ENCODE measurements around the gene PRR20G.

PRR20G gene

GRCh38 chr3:127324076-127324475, 36.2 kb upstream of the PRR20G start:
- TF ChIP-seq, protein P1, sequence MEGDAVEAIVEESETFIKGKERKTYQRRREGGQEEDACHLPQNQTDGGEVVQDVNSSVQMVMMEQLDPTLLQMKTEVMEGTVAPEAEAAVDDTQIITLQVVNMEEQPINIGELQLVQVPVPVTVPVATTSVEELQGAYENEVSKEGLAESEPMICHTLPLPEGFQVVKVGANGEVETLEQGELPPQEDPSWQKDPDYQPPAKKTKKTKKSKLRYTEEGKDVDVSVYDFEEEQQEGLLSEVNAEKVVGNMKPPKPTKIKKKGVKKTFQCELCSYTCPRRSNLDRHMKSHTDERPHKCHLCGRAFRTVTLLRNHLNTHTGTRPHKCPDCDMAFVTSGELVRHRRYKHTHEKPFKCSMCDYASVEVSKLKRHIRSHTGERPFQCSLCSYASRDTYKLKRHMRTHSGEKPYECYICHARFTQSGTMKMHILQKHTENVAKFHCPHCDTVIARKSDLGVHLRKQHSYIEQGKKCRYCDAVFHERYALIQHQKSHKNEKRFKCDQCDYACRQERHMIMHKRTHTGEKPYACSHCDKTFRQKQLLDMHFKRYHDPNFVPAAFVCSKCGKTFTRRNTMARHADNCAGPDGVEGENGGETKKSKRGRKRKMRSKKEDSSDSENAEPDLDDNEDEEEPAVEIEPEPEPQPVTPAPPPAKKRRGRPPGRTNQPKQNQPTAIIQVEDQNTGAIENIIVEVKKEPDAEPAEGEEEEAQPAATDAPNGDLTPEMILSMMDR (IDR thresholded peaks at IDR 0.05; ENCODE audit: low read depth, low read length, poor library complexity, severe bottlenecking): no peak
- TF ChIP-seq EZH2phosphoT487 (IDR thresholded peaks at IDR 0.05; ENCODE audit: borderline replicate concordance, low read length): no peak

GRCh38 chr3:127323581-127323980, 35.7 kb upstream of the PRR20G start:
- no peaks in the 10 kb centered on the region for H3K4me1 ChIP-seq (ENCODE audit: control insufficient read depth, low read length)
- H3K9me2 ChIP-seq (replicated peaks; ENCODE audit: control insufficient read depth, low read length): no peaks in the 10 kb centered on the region
- no peak overlapping the region for H3K4me2 ChIP-seq (ENCODE audit: low read length)
- no peaks in the 10 kb centered on the region for H3K9me3 ChIP-seq (ENCODE audit: control insufficient read depth, insufficient read depth, low read length)
- no peak for TF ChIP-seq EZH2phosphoT487 (IDR thresholded peaks at IDR 0.05; ENCODE audit: borderline replicate concordance, low read length)
- TF ChIP-seq, protein P1 (IDR thresholded peaks at IDR 0.05; ENCODE audit: low read depth, low read length, poor library complexity, severe bottlenecking): no peak
- no peaks in the 10 kb centered on the region for H3K79me2 ChIP-seq (ENCODE audit: control insufficient read depth, low read length)
- H3K27me3 ChIP-seq (ENCODE audit: control insufficient read depth, low read length): no peaks in the 10 kb centered on the region
- no peaks in the 10 kb centered on the region for H4K20me1 ChIP-seq (ENCODE audit: control insufficient read depth, insufficient read depth, low read depth, low read length)
- no peak overlapping the region for H3K27ac ChIP-seq (ENCODE audit: low read depth, low read length)
- no peaks in the 10 kb centered on the region for H3K36me3 ChIP-seq (ENCODE audit: control insufficient read depth, low read length)
- H3F3A ChIP-seq (ENCODE audit: control insufficient read depth, insufficient read depth): no peaks in the 10 kb centered on the region
- H3K4me3 ChIP-seq (ENCODE audit: low read length): no peak overlapping the region

More at GRCh38 chr3:127324076-127324475, 36.2 kb upstream of the PRR20G start:
- no peak overlapping the region for H3K4me3 ChIP-seq (ENCODE audit: low read length)
- no peak overlapping the region for H3K4me2 ChIP-seq (ENCODE audit: low read length)
- H3K4me1 ChIP-seq (ENCODE audit: control insufficient read depth, low read length): no peaks in the 10 kb centered on the region
- H3K79me2 ChIP-seq (ENCODE audit: control insufficient read depth, low read length): no peaks in the 10 kb centered on the region
- H3K9me2 ChIP-seq (replicated peaks; ENCODE audit: control insufficient read depth, low read length): no peaks in the 10 kb centered on the region
- no peaks in the 10 kb centered on the region for H3K9me3 ChIP-seq (ENCODE audit: control insufficient read depth, insufficient read depth, low read length)
- H3K36me3 ChIP-seq (ENCODE audit: control insufficient read depth, low read length): no peaks in the 10 kb centered on the region
- no peaks in the 10 kb centered on the region for H4K20me1 ChIP-seq (ENCODE audit: control insufficient read depth, insufficient read depth, low read depth, low read length)
- no peaks in the 10 kb centered on the region for H3F3A ChIP-seq (ENCODE audit: control insufficient read depth, insufficient read depth)
- H3K27me3 ChIP-seq (ENCODE audit: control insufficient read depth, low read length): no peaks in the 10 kb centered on the region
- H3K27ac ChIP-seq (ENCODE audit: low read depth, low read length): no peak overlapping the region

DNA sequence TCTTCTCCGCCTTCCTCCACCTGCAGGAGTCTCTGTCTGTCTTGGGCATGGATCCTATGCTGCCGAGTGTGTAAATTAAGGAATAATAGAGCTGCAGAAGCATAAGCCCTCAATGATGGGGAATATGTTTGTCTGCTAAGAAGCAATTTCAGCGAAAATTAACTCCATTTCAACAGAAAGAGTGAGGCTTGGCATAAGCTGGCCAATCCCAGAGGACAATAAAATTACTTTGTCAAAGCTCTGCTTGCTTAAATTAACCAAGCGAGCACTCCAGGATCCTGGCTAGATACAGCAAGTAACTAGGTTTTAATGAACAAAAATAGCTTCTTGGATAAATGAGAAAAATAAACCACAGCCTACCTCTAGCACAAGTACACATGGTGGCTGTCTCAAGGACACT, 33.5 kb upstream of the PRR20G start:
- Histone ChIP-seq H3K9me2 (replicated peaks; ENCODE audit: control insufficient read depth, low read length) (no peaks in the 10 kb centered on the region), H3K79me2 (ENCODE audit: control insufficient read depth, low read length) (no peaks in the 10 kb centered on the region), H3K9me3 (ENCODE audit: control insufficient read depth, insufficient read depth, low read length) (no peaks in the 10 kb centered on the region), H3K4me3 (ENCODE audit: low read length) (no peak overlapping the region), H3K36me3 (ENCODE audit: control insufficient read depth, low read length) (no peaks in the 10 kb centered on the region), H3K4me1 (ENCODE audit: control insufficient read depth, low read length) (no peaks in the 10 kb centered on the region), H3K27ac (ENCODE audit: low read depth, low read length) (no peak overlapping the region), H3F3A (ENCODE audit: control insufficient read depth, insufficient read depth) (no peaks in the 10 kb centered on the region), H4K20me1 (ENCODE audit: control insufficient read depth, insufficient read depth, low read depth, low read length) (no peaks in the 10 kb centered on the region), H3K27me3 (ENCODE audit: control insufficient read depth, low read length) (no peaks in the 10 kb centered on the region), H3K4me2 (ENCODE audit: low read length) (no peak overlapping the region)
- TF ChIP-seq EZH2phosphoT487 (IDR thresholded peaks at IDR 0.05; ENCODE audit: borderline replicate concordance, low read length): no peak
- TF ChIP-seq, protein P1 (IDR thresholded peaks at IDR 0.05; ENCODE audit: low read depth, low read length, poor library complexity, severe bottlenecking): no peak
